Thyroid gland (tissue), 4 donors: Measurements from ENCODE around the gene UFL1.

Experiments used
- CTCF ChIP-seq, 6 experiments: fragments of 200-600 bp in 3 of 6; fragments of 450-650 bp in 3 of 6; sonication (generic) in 3 of 6; IDR thresholded peaks; one replicate each; pipeline ENCODE4 v1.5.1; 2016 to 2019; ENCODE audit warnings: antibody characterized with exemption in 6 of 6, mild to moderate bottlenecking in 2 of 6, inconsistent platforms in 1 of 6, moderate library complexity in 1 of 6
- POLR2A ChIP-seq, 2 donors: fragments of 450-650 bp; IDR thresholded peaks; one replicate each; pipeline ENCODE4 v1.6.1; 2017; ENCODE audit warnings: antibody characterized with exemption in 2 of 2, mild to moderate bottlenecking in 2 of 2, moderate library complexity in 1 of 2

GRCh38 chr6:96532399-96532798 is 10.8 kb downstream of the UFL1 start:
- TF ChIP-seq CTCF (IDR thresholded peaks at IDR 0.05) = no peak
- TF ChIP-seq POLR2A (IDR thresholded peaks at IDR 0.05) = no peak
